ENCODE results near the gene FBXO28.
A peak's percentile ranks its signal among the peaks of the same experiment; 100 is the strongest.
"Not testable (repeated sequence)": the region's sequence is repeated elsewhere in the genome, so short reads cannot be mapped to it uniquely, and the experiment has no call there.

The FBXO28 gene

GRCh38 chr1:224192082-224192788, 78.3 kb downstream of the FBXO28 start:
- no peak for DNase-seq

- DNase-seq, result no peak
These were observed 79.5 kb downstream of the FBXO28 start for GRCh38 chr1:224193319-224193966.

- DNase-seq, result no peak
These were observed 83.1 kb downstream of the FBXO28 start for GRCh38 chr1:224196813-224197600.

- no peak for DNase-seq
These were observed 84.7 kb downstream of the FBXO28 start for GRCh38 chr1:224198572-224198971.

- no peak for DNase-seq
These were observed 85.8 kb downstream of the FBXO28 start for GRCh38 chr1:224199679-224200078.

- DNase-seq, result no peak
These were observed 87.5 kb downstream of the FBXO28 start for GRCh38 chr1:224201383-224201782.

GRCh38 chr1:224201853-224202252, 87.9 kb downstream of the FBXO28 start:
- DNase-seq, result no peak

- no peak for DNase-seq
These were observed 89.5 kb downstream of the FBXO28 start for GRCh38 chr1:224203243-224204016.

- DNase-seq, result peak; percentile 30 to 43
These were observed 91.5 kb downstream of the FBXO28 start for GRCh38 chr1:224205438-224205840.

GRCh38 chr1:224205931-224206538, 92.1 kb downstream of the FBXO28 start:
- not testable (repeated sequence) for DNase-seq

GRCh38 chr1:224211206-224211962, 97.5 kb downstream of the FBXO28 start:
- no peak for DNase-seq

All from AML-193 (cell line).